NCI-H69 (cell line): ENCODE data around the gene PITX2.
A peak's percentile ranks its signal among the peaks of the same experiment; 100 is the strongest.

Experiments
- DNase-seq: peaks from one replicate; lab custom pipeline; 2025; lab: John Stamatoyannopoulos, UW

Gene PITX2

DNA sequence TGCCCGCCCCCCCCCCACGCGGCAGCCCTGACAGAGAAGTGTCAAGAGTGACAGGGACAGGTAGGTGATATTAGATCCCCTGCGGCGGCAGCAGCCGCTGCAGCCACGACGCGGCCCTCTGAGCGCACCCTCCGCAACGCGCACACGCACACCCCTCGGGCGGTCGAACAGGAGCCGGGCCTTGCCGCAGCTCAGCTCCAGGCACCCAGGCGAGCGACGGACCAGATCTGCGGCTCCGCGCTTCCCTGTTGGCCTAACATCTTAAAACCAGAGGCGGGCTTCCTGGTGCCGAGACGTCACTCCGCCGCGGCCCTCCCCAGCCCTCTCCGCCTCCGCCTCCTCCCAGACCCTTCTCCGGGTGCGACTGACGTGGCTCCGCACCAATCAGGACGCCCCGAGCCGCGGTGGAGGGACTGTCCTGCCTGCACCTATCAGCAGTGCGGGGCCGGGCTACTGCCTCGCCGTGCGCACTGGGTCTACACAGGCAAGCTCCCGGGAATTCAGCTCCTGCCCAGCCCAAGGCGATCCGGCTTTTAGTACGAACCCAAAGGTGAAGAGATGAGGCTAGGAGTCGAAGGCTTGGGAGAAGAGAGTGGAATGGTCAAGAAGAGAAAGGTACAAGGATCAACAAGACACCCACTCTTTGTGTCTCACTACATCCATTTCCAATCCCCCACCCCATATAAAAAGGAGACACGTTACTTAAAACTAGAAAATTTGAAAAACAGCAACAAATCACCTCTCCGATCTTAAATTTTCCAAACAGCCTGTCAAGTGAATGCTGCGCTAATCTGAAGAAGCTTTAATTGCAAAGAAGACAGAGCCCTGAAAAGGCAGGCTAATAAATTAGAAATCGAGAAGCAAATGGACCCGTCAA is at the start of gene PITX2:
PITX2 (minus strand) TSS at position 237 of the 877 bp plus-strand sequence. CDS start 617 bp downstream, outside the sequence.
- DNase-seq = peak; percentile 96

DNA sequence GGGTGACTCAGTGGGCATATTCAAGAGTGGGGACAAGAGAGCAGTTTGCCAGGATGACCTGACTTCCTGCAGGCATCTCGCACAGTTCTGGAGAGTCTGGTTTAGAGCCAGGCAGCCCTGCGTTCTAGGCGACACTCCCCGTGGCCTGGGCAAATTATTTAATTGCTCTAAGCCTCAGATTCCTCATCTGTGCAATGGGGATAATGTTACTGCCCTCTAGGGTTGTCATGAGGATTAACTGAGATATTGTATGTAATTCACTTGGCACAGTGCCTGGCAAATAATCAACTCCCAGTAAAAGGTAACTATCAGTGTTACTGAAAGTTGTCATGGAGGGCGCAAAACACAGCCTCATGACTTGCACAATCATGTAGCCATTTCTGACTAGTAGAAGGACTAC is 48.8 kb upstream of the PITX2 start:
- DNase-seq = no peak

GRCh38 chr4:110669663-110670062 is 46.8 kb upstream of the PITX2 start:
- DNase-seq = no peak

GRCh38 chr4:110668463-110669235 is 45.8 kb upstream of the PITX2 start:
- no peak for DNase-seq

DNA sequence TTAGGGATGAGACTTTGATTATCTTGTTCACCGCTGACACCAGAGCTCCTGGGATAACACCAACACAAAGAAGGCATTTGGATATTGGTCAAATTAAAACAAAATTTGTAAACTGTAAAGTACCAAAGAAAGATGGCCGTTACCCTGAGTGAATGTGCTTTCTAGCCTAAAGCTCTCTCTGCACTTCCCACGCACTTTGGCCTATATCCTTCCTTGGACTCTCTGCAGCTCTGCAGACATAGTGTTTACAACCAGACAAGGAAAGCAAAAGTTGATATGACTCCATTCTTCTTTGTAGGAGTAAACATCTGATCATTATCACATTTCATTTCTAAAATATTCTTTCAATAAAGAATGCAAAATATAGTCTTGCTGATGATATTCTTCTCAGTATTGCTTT is 44.8 kb upstream of the PITX2 start:
- DNase-seq = no peak

- no peak for DNase-seq
Observed at GRCh38 chr4:110666030-110666429, 43.2 kb upstream of the PITX2 start.

GRCh38 chr4:110663738-110664444 is 41.0 kb upstream of the PITX2 start:
- DNase-seq = no peak

GRCh38 chr4:110663206-110663605 is 40.3 kb upstream of the PITX2 start:
- DNase-seq = no peak

- no peak for DNase-seq
Observed at GRCh38 chr4:110660755-110661154, 37.9 kb upstream of the PITX2 start.

DNA sequence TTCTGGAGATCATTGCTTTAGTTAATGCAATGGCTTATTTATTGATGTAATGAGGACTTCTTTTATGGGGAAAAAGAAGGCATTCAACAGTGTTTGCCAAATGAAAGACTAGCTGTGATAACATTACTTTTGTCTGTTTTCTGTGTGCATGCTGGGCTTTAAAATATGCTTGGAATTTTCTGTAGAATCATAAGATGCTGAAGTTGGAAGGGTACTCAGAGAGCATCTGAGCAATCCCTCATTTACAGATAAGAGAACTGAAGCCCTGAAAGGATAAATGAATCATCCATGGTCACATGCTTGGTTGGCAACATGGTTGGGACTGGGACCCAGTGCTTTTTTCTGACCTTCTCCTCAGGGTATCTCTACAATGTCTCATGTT is 31.4 kb upstream of the PITX2 start:
- DNase-seq = no peak

DNA sequence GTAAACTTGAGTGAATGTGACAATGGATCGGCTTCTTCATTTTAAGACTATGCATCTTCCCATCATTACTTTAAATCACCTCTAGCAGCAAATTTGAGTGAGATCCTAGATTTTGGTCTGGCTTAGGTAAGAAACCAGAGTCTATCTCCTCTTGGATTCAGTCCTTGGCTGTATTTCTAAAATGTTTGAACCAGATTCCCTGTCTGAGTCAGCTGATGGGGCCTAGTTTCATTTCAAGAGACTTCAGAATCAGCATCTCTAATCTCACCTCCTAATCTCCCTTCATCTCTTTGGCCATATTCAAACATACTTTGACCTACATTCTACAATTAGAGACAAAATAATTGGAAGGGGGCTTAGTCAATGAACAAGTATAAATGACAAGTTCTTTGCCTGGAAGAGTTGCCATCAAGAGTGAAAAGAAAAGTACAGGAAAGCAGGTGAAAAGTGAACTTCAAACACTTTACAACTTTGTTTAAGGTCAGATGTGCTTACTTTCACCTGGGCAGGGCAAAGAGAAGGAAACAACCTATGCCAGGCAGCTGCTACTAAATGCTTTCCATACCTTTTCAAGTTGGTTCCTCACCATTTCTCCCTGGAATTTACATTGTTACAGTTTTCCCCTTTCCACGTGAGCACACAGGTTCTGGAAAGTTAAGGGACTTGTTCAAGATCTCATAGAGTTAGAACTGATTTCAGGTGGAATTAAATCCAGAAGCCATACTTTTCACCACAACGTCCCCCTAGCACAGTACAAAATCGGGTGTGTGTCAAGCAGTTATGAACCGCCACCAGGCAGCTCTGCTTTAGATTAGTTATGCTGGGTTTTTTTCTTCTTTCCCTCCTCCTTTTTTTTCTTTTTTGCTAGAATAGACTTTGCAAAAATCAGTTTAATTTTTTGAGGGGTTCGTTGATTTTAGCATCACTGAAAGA is 30.7 kb upstream of the PITX2 start:
- no peak for DNase-seq

GRCh38 chr4:110644008-110644407 is 21.1 kb upstream of the PITX2 start:
- no peak for DNase-seq

- DNase-seq = no peak
Observed at GRCh38 chr4:110643096-110643495, 20.2 kb upstream of the PITX2 start.

DNA sequence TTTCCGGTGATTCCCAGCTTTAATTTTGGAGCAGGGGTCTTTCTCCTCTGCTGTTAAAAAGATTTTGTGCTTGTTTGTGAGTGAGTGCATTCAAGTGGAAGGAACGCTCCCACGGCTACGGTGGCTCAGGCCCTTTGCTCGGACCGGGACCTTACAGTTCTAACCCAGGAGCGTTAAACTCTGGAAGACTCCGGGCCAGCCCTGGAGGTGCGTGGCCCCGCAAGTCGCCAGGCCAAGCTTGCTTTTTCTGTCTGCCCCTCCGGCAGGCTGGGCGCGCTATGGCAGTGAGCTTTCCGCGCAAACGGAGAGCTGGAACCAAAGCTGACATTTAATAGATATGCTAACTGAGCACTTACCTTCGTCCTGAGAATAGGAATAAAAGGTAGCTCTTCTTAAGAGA is 18.3 kb upstream of the PITX2 start:
- DNase-seq = no peak

- DNase-seq = no peak
Observed at GRCh38 chr4:110640576-110640975, 17.7 kb upstream of the PITX2 start.

DNA sequence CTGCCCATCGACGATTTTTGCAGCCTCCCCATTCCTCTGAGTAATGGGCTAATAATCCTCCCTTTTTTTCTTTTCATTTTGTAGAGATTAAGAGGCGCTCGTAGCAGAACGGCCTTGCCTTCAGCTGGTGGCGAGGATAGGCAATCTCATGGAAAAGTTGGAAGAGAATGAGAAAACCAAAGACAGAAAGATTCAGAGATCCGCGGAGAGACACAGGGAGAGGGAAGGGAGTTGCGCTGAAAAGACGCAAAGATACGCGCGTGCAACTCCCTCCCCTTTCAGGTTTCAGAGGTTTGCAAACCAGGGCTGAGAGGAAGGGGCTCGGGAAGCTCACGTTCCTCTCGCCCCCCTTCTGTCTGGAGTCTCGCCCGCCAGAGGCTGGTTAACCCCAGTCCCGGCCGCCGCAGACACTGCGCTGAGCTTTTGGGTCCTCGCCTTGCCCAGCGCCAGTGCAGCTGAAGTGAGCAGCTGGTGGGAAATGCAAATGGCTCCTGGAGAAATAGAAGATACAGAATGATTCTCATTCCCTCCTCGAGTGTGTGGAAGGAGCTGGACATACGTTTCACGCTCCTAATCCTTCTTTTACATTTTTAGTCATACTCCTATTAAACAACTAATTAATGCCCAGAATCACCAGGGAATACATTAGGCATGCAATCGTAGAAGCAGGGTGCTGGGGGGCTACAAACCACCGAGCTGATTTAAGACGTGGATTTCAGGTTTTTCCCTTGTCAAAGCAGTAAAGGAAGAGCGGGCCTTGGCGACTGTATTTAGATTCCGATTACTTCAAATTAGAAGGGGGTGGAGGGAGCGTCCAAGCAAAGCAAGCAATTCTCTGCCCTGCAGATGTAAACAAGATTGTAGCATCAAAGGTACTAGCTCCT is 16.6 kb upstream of the PITX2 start:
- no peak for DNase-seq

DNA sequence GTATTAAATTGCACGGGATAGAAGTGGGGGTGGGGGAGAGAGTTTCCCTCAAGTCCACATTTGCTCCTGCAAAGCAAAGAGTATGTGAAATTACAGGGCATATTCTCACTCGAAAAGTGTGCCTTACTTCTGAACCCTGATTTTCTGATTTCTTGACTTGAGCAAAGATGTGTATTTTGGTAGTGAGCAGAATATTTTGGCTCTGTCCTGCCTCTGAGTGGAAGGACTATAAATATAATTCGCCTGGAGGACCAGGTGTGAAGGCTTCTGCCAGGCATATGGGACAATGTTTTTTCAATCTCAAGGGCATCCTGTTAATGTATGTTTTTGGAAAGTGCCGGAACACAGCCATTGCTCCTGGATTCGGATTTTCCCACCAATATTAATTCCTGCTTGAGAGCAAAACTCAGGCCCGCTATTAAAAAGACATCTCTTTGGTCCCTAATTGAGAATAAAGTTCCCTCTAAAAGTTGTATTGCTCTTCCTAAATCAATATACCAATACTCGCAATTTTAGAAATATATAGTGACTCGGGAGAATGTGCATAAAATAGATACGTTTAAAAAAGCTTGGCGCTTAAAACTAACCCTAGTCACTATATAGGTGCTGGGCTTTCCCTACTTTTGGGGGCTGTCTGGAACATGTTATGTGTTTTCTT is 15.3 kb upstream of the PITX2 start:
- no peak for DNase-seq

DNA sequence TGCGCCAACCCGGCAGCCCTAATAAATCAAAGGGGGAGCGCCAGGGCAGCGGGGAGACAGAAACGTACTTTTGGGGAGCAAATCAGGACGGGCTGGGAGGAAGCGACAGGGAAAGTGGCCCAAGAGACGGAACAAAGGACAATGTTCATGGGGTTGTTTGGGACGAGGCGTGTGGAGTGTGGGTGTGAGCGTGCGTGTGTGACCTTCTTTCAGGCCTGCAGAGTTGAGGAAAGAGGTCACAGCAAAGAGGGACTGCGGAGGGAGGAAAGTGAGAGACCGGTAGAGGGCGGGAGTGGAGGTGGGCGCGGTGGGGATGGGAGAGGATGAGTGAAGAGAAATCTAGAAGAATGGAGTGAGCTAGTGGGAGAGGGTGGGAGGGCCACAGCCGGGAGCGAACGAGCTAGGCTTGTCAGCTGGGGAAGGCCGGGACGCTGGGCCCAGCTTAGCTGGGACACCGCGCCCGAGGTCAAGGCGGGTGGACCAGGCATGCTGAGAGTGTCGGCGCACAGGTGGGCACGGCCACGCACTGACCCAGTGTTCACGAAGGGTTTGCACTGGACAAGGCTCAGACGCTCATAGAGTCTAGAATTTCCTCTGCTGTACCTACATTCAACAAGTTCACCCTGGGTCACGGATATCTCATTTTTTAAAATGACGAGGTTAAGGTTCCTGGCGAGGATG is 14.7 kb upstream of the PITX2 start:
- DNase-seq = peak; percentile 15

DNA sequence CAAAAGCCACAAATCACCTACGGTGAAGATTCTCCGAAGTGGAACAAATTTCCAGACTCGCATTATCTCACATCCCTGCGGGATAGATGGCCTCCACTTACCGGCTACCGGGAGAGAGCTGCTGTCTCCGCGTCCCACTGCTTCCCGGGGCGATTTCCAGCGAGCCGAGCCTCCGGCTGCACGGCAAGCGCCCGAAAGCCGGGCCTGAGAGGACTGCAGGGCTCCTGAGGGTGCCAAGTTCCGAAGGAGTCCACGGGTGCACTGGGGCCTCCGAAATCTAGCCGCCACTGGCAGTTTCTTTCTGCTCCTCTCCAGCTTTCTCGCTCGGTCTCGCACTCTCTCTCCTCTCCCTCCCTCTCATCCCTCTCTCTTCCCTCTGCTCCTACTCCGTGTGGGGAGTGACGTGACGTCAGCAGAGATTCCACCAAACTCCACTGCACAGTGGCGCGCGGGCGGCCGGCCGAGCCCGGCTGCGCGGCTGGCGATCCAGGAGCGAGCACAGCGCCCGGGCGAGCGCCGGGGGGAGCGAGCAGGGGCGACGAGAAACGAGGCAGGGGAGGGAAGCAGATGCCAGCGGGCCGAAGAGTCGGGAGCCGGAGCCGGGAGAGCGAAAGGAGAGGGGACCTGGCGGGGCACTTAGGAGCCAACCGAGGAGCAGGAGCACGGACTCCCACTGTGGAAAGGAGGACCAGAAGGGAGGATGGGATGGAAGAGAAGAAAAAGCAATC is 14.0 kb upstream of the PITX2 start:
- DNase-seq = peak; percentile 69
